ENCODE results near the gene ACSF3.

DNA sequence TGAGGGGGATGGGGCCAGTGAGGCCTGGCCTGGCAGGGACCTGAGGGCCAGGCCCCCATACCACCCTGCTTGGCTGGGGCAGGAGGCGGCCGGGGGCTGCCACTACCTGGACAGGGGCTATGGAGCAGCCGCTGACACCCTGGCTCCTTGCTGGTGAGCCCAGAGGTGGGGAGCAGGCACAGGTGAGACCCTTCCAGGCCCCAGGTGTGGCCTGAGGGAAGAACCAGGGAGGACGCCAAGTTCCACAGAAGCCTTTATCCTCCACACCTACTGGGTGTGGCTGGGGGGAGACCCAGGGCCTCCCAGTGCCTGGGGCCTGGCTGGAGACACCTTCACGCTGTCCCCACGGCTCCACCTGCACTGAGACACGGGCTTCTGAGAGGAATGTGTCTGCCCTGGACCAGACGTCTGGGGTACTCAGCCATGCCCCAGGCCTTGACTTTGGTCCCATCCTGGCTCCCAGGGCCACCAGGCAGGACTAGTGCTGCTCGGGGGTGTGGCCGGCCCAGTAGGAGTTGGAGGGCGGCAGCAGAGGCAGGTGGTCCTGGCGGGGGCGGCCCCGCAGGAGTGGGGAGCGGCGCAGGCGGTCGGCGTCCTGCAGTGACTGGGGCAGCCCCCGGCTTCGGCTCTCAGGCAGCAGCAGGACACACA, 102.0 kb downstream of the ACSF3 start:
- TF ChIP-seq, protein P1, sequence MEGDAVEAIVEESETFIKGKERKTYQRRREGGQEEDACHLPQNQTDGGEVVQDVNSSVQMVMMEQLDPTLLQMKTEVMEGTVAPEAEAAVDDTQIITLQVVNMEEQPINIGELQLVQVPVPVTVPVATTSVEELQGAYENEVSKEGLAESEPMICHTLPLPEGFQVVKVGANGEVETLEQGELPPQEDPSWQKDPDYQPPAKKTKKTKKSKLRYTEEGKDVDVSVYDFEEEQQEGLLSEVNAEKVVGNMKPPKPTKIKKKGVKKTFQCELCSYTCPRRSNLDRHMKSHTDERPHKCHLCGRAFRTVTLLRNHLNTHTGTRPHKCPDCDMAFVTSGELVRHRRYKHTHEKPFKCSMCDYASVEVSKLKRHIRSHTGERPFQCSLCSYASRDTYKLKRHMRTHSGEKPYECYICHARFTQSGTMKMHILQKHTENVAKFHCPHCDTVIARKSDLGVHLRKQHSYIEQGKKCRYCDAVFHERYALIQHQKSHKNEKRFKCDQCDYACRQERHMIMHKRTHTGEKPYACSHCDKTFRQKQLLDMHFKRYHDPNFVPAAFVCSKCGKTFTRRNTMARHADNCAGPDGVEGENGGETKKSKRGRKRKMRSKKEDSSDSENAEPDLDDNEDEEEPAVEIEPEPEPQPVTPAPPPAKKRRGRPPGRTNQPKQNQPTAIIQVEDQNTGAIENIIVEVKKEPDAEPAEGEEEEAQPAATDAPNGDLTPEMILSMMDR (IDR thresholded peaks at IDR 0.05) = no peak
- TF ChIP-seq POLR2A (IDR thresholded peaks at IDR 0.05) = no peak
- TF ChIP-seq POLR2AphosphoS5 (IDR thresholded peaks at IDR 0.05) = no peak

All from breast epithelium (tissue), 3 donors.